HepG2 (cell line): ENCODE data around the gene EFS. TPM values are rescaled to one million over a fixed set of nuclear protein-coding genes. Genes with fewer than 3 reads are reported as not detected.

Source experiments
- AHR ChIP-seq: IDR thresholded peaks from 2 replicates; pipeline ENCODE4 v1.6.1; 2018; ENCODE audit warnings: missing genetic modification reagents, missing compliant biosample characterization
- CCDC6 ChIP-seq: sonication (generic); formaldehyde crosslinking; IDR thresholded peaks from 2 replicates; pipeline ENCODE4 v1.8.1; 2022; ENCODE audit warnings: mild to moderate bottlenecking, missing genetic modification reagents, moderate library complexity
- DR1 ChIP-seq: sonication (generic); formaldehyde crosslinking; IDR thresholded peaks from 2 replicates; pipeline ENCODE4 v1.8.0; 2021; ENCODE audit warnings: mild to moderate bottlenecking, missing genetic modification reagents, inconsistent platforms
- FOXO1 ChIP-seq: sonication (generic); formaldehyde crosslinking; IDR thresholded peaks from 2 replicates; pipeline ENCODE4 v1.4.0; 2020; ENCODE audit warnings: missing genetic modification reagents
- JUND ChIP-seq: sonication (generic); formaldehyde crosslinking; IDR thresholded peaks from 2 replicates; pipeline ENCODE4 v1.8.0; 2022; ENCODE audit warnings: mild to moderate bottlenecking, missing genetic modification reagents
- KLF15 ChIP-seq: sonication (generic); formaldehyde crosslinking; IDR thresholded peaks from 2 replicates; pipeline ENCODE4 v1.8.1; 2023; ENCODE audit warnings: borderline replicate concordance, mild to moderate bottlenecking, inconsistent platforms, missing genetic modification reagents, mixed read lengths
- NCOA5 ChIP-seq: sonication (generic); formaldehyde crosslinking; IDR thresholded peaks from 2 replicates; pipeline ENCODE4 v1.4.0; 2020; ENCODE audit warnings: missing genetic modification reagents
- ZNF3 ChIP-seq: IDR thresholded peaks from 2 replicates; pipeline ENCODE4 v1.7.0; 2017; ENCODE audit warnings: inconsistent platforms
- ZNF790 ChIP-seq: sonication (generic); formaldehyde crosslinking; IDR thresholded peaks from 2 replicates; pipeline ENCODE4 v1.8.0; 2022; ENCODE audit warnings: missing genetic modification reagents, mild to moderate bottlenecking, borderline replicate concordance
- ZNF841 ChIP-seq: sonication (generic); formaldehyde crosslinking; IDR thresholded peaks from 2 replicates; pipeline ENCODE4 v1.8.1; 2023; ENCODE audit warnings: missing genetic modification reagents, borderline replicate concordance
- polyA plus RNA-seq, 8 experiments: library from polyadenylated mRNA; depleted of rRNA in 3 of 8; stranded (reverse) in 7 of 8; unstranded in 1 of 8; fragments of >200 nt; fragmentation: Illumina TruSeq in 4 of 8; extraction: Trizol in 4 of 8; gene quantifications; 2 replicates each; pipeline versions ENCODE4 v1.2.1 to v1.2.3, GENCODE V29; 2011 to 2016; ENCODE audit warnings: low read depth in 4 of 8, missing spikeins in 1 of 8, mixed read lengths in 1 of 8; ENCODE audit not compliant: insufficient read depth in 1 of 8
- total RNA-seq, 5 experiments: library from RNA; depleted of rRNA; stranded (reverse); fragments of >200 nt; fragmentation: Illumina TruSeq; extraction: Trizol; gene quantifications; 2 replicates each; pipeline ENCODE4 v1.2.3, GENCODE V29; 2016; ENCODE audit warnings: low read depth in 1 of 5
- TF ChIP-seq, protein P1 (sequence below), 2 experiments: fragments of 450-650 bp in 1 of 2; sonication (generic) in 1 of 2; formaldehyde crosslinking in 1 of 2; IDR thresholded peaks; 2 replicates each; pipeline versions ENCODE4 v1.6.1 to v1.8.0; 2016 to 2022; ENCODE audit warnings: antibody characterized with exemption in 1 of 2, mild to moderate bottlenecking in 1 of 2, missing genetic modification reagents in 1 of 2
- TF ChIP-seq, protein P2 (sequence below): sonication (generic); formaldehyde crosslinking; IDR thresholded peaks from 2 replicates; pipeline ENCODE4 v1.4.0; 2020; ENCODE audit warnings: mild to moderate bottlenecking, missing genetic modification reagents
- TF ChIP-seq, protein P3 (sequence below): fragments of 450-650 bp; IDR thresholded peaks from 2 replicates; pipeline ENCODE4 v1.6.1; 2016
- TF ChIP-seq, protein P4 (sequence below): sonication (generic); formaldehyde crosslinking; IDR thresholded peaks from 2 replicates; pipeline ENCODE4 v1.4.0; 2020; ENCODE audit warnings: missing genetic modification reagents, low read depth, mild to moderate bottlenecking, borderline replicate concordance

EFS gene
- total and polyA plus RNA-seq, 2 of the 13 experiments (the other 11 are each of a cell fraction or from before 2014, with no cell fraction given) = not detected

DNA sequence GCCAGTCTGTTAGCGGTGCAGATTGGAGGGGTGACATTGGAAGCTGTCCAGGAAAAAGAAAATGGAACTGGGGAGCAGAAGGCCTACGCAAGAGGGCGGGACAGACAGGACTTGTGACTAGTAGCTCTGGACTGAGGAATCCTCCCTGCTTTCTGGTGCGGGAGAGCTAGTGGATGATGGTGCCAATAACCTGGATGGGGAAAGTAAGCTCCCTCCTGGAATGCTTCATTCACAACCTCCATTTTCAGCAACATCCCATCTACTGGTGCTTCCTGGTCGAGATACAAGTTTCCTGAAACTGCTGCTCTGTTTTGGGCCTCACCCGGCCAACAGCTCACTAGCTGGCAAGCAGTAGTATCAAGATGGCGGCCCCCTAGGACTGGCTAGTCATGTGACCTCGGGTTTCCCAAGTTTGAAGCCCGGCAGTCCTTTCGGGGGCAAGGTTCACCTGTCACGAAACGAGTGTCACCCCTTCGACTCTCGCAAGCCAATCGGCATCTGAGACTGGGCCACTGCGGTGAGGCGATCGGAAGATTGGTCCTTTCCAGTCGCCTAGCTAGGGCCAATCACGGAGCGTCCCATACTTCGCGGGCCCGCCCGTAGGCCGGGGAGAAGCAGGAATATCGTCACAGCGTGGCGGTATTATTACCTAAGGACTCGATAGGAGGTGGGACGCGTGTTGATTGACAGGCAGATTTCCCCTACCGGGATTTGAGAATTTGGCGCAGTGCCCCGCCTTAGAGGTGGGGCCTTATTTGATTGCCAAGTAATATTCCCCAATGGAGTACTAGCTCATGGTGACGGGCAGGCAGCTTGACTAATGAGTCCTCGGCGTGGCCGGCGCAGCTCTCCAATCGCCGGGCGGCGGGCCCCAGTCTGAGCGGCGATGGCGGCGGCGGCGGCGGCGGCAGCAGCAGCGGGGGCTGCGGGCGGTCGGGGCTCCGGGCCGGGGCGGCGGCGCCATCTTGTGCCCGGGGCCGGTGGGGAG, 44.1 kb downstream of the EFS start, which contains the start of gene PABPN1 (continued):
- TF ChIP-seq, protein P1, sequence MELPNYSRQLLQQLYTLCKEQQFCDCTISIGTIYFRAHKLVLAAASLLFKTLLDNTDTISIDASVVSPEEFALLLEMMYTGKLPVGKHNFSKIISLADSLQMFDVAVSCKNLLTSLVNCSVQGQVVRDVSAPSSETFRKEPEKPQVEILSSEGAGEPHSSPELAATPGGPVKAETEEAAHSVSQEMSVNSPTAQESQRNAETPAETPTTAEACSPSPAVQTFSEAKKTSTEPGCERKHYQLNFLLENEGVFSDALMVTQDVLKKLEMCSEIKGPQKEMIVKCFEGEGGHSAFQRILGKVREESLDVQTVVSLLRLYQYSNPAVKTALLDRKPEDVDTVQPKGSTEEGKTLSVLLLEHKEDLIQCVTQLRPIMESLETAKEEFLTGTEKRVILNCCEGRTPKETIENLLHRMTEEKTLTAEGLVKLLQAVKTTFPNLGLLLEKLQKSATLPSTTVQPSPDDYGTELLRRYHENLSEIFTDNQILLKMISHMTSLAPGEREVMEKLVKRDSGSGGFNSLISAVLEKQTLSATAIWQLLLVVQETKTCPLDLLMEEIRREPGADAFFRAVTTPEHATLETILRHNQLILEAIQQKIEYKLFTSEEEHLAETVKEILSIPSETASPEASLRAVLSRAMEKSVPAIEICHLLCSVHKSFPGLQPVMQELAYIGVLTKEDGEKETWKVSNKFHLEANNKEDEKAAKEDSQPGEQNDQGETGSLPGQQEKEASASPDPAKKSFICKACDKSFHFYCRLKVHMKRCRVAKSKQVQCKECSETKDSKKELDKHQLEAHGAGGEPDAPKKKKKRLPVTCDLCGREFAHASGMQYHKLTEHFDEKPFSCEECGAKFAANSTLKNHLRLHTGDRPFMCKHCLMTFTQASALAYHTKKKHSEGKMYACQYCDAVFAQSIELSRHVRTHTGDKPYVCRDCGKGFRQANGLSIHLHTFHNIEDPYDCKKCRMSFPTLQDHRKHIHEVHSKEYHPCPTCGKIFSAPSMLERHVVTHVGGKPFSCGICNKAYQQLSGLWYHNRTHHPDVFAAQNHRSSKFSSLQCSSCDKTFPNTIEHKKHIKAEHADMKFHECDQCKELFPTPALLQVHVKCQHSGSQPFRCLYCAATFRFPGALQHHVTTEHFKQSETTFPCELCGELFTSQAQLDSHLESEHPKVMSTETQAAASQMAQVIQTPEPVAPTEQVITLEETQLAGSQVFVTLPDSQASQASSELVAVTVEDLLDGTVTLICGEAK (IDR thresholded peaks at IDR 0.05) = no peak
- TF ChIP-seq, protein P1 (CRISPR knock-in tag; IDR thresholded peaks at IDR 0.05) = peak; percentile 84
- no peak for TF ChIP-seq DR1 (CRISPR knock-in tag)
- peak; percentile 39; the same call in 1 of the 2 replicates for TF ChIP-seq ZNF841 (CRISPR knock-in tag)
- TF ChIP-seq ZNF3 (CRISPR knock-in tag) = no peak; the same call in 1 of the 2 replicates
- TF ChIP-seq, protein P2, sequence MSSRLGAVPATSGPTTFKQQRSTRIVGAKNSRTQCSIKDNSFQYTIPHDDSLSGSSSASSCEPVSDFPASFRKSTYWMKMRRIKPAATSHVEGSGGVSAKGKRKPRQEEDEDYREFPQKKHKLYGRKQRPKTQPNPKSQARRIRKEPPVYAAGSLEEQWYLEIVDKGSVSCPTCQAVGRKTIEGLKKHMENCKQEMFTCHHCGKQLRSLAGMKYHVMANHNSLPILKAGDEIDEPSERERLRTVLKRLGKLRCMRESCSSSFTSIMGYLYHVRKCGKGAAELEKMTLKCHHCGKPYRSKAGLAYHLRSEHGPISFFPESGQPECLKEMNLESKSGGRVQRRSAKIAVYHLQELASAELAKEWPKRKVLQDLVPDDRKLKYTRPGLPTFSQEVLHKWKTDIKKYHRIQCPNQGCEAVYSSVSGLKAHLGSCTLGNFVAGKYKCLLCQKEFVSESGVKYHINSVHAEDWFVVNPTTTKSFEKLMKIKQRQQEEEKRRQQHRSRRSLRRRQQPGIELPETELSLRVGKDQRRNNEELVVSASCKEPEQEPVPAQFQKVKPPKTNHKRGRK (CRISPR knock-in tag) = peak; percentile 92; the same call in 1 of the 2 replicates
- TF ChIP-seq, protein P3, sequence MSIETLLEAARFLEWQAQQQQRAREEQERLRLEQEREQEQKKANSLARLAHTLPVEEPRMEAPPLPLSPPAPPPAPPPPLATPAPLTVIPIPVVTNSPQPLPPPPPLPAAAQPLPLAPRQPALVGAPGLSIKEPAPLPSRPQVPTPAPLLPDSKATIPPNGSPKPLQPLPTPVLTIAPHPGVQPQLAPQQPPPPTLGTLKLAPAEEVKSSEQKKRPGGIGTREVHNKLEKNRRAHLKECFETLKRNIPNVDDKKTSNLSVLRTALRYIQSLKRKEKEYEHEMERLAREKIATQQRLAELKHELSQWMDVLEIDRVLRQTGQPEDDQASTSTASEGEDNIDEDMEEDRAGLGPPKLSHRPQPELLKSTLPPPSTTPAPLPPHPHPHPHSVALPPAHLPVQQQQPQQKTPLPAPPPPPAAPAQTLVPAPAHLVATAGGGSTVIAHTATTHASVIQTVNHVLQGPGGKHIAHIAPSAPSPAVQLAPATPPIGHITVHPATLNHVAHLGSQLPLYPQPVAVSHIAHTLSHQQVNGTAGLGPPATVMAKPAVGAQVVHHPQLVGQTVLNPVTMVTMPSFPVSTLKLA = peak; percentile 64; the same call in 1 of the 2 replicates
- TF ChIP-seq ZNF790 = peak; percentile 81; the same call in 1 of the 2 replicates
- TF ChIP-seq, protein P4, sequence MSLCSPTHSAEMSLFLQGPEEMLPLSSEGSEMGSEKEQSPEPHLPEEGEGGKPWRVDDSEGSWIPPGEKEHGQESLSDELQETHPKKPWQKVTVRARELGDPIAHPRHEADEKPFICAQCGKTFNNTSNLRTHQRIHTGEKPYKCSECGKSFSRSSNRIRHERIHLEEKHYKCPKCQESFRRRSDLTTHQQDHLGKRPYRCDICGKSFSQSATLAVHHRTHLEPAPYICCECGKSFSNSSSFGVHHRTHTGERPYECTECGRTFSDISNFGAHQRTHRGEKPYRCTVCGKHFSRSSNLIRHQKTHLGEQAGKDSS (CRISPR knock-in tag) = peak; percentile 95
- TF ChIP-seq CCDC6 (CRISPR knock-in tag) = no peak
- peak; percentile 81; the same call in 1 of the 2 replicates for TF ChIP-seq NCOA5 (CRISPR knock-in tag)
- TF ChIP-seq JUND (CRISPR knock-in tag) = no peak; the same call in 1 of the 2 replicates
- TF ChIP-seq FOXO1 (CRISPR knock-in tag) = peak; percentile 51; the same call in 1 of the 2 replicates
- TF ChIP-seq KLF15 (CRISPR knock-in tag) = peak; percentile 85; the same call in 1 of the 2 replicates
- peak; percentile 74 for TF ChIP-seq AHR
